WTC11 (cell line): ENCODE data around the gene POTEI.
"Not testable (repeated sequence)": the region's sequence is repeated elsewhere in the genome, so short reads cannot be mapped to it uniquely, and the experiment has no call there.

Experiments
- TEAD4 ChIP-seq: sonication (generic); formaldehyde crosslinking; IDR thresholded peaks from 2 replicates; pipeline ENCODE4 v1.8.0; 2022; ENCODE audit warnings: mild to moderate bottlenecking, missing genetic modification reagents
- TF ChIP-seq, protein P1 (sequence below): fragments of 200-600 bp; IDR thresholded peaks from 2 replicates; pipeline ENCODE4 v1.8.0; 2022; ENCODE audit warnings: antibody characterized with exemption
- TF ChIP-seq, protein P2 (sequence below): sonication (generic); formaldehyde crosslinking; IDR thresholded peaks from 2 replicates; pipeline ENCODE4 v1.8.1; 2023; ENCODE audit warnings: mild to moderate bottlenecking, missing genetic modification reagents, moderate library complexity

DNA sequence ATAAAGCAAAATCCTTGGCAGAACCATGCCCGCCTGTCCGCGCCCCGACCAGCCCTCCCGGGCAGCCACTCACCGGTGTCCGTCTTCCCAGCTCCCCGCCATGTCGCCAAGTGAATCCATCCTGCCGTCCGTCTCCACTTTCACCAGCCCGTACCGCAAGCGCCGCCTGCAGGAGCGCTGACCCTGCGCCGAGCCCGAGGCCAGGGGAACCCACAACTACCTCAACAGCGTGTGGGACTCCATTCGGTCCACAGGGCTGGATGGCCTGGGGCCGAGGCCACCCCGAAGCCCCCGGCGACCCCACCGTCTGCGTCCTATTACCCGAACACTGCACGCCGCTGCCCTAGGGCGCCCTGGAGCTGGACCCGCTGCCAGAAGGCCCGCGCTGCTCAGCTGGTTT is 81.5 kb downstream of the POTEI start:
- TF ChIP-seq, protein P1, sequence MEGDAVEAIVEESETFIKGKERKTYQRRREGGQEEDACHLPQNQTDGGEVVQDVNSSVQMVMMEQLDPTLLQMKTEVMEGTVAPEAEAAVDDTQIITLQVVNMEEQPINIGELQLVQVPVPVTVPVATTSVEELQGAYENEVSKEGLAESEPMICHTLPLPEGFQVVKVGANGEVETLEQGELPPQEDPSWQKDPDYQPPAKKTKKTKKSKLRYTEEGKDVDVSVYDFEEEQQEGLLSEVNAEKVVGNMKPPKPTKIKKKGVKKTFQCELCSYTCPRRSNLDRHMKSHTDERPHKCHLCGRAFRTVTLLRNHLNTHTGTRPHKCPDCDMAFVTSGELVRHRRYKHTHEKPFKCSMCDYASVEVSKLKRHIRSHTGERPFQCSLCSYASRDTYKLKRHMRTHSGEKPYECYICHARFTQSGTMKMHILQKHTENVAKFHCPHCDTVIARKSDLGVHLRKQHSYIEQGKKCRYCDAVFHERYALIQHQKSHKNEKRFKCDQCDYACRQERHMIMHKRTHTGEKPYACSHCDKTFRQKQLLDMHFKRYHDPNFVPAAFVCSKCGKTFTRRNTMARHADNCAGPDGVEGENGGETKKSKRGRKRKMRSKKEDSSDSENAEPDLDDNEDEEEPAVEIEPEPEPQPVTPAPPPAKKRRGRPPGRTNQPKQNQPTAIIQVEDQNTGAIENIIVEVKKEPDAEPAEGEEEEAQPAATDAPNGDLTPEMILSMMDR: not testable (repeated sequence)
- TF ChIP-seq TEAD4 (CRISPR knock-in tag): not testable (repeated sequence)
- TF ChIP-seq, protein P2, sequence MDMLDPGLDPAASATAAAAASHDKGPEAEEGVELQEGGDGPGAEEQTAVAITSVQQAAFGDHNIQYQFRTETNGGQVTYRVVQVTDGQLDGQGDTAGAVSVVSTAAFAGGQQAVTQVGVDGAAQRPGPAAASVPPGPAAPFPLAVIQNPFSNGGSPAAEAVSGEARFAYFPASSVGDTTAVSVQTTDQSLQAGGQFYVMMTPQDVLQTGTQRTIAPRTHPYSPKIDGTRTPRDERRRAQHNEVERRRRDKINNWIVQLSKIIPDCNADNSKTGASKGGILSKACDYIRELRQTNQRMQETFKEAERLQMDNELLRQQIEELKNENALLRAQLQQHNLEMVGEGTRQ: not testable (repeated sequence)
